Measurements from ENCODE around the gene ZNF582.

DNA sequence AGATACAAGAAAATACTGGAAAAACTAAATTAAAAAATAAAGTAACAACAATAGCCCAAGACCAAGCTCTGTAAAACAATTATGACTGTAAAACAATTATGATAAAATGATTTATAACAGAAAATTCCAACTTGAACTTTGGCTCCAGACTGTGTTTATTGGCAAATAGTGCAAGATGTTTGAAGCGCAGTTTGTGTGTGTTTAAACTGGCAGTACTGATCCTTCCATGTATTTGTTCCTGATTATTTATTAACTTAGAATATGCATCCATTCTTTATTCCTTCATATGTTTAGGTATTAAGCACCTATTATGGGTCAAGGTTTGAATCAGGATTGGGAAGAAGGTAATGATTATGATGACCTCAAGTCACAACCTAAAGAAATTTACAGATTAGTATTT is 37.8 kb downstream of the ZNF582 start:
- TF ChIP-seq, protein P1, sequence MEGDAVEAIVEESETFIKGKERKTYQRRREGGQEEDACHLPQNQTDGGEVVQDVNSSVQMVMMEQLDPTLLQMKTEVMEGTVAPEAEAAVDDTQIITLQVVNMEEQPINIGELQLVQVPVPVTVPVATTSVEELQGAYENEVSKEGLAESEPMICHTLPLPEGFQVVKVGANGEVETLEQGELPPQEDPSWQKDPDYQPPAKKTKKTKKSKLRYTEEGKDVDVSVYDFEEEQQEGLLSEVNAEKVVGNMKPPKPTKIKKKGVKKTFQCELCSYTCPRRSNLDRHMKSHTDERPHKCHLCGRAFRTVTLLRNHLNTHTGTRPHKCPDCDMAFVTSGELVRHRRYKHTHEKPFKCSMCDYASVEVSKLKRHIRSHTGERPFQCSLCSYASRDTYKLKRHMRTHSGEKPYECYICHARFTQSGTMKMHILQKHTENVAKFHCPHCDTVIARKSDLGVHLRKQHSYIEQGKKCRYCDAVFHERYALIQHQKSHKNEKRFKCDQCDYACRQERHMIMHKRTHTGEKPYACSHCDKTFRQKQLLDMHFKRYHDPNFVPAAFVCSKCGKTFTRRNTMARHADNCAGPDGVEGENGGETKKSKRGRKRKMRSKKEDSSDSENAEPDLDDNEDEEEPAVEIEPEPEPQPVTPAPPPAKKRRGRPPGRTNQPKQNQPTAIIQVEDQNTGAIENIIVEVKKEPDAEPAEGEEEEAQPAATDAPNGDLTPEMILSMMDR (IDR thresholded peaks at IDR 0.05): no peak
- no peak for TF ChIP-seq POLR2A (IDR thresholded peaks at IDR 0.05)

Measured in adrenal gland (tissue), 5 donors.